GM21381 (cell line): ENCODE results near the gene NLRP9.

ENCODE experiments used
- ATAC-seq: cut with Tn5 transposase; IDR thresholded peaks from one replicate; pipeline ENCODE4 v1.9.1; 2021; ENCODE audit warnings: mild to moderate bottlenecking, moderate library complexity; ENCODE audit not compliant: unreplicated experiment

The NLRP9 gene

GRCh38 chr19:55689411-55690108, 48.6 kb downstream of the NLRP9 start:
- ATAC-seq, result no peak

DNA sequence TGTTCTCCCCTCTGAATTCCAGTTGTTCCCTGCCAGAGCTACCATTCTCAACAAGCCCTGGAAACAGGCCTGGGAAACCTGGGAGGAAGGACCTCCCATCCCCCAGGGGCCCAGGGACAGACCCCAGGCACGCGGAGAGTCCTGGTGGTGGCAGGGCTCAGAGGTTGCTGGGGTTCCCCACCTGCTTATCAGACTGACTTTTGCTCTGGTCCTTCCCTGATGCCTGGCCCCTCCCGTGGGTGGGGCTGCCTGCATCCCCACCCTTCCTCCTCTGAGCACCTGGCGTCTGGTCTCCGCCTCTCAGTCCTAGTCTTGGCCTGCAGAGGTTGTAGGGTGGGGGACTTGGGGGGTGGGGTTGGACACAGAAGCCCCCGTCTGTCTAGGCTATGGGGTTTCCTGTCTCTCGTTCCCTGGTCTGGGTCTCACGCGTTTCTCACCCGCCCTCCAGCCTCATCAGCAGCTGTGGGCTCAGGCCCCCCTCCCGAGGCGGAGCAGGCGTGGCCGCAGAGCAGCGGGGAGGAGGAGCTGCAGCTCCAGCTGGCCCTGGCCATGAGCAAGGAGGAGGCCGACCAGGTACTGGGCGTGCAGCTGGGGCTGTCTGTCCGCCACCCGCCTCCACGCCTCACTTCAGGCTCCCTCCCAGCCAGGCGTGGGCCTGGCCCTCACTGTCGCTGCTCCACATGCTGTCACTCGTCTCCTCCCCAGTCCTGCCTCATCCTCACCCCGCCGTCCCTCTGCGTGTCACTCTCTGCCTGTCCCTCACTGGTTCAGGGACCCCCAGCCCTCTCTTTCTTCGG, 49.6 kb downstream of the NLRP9 start:
- ATAC-seq, result no peak

DNA sequence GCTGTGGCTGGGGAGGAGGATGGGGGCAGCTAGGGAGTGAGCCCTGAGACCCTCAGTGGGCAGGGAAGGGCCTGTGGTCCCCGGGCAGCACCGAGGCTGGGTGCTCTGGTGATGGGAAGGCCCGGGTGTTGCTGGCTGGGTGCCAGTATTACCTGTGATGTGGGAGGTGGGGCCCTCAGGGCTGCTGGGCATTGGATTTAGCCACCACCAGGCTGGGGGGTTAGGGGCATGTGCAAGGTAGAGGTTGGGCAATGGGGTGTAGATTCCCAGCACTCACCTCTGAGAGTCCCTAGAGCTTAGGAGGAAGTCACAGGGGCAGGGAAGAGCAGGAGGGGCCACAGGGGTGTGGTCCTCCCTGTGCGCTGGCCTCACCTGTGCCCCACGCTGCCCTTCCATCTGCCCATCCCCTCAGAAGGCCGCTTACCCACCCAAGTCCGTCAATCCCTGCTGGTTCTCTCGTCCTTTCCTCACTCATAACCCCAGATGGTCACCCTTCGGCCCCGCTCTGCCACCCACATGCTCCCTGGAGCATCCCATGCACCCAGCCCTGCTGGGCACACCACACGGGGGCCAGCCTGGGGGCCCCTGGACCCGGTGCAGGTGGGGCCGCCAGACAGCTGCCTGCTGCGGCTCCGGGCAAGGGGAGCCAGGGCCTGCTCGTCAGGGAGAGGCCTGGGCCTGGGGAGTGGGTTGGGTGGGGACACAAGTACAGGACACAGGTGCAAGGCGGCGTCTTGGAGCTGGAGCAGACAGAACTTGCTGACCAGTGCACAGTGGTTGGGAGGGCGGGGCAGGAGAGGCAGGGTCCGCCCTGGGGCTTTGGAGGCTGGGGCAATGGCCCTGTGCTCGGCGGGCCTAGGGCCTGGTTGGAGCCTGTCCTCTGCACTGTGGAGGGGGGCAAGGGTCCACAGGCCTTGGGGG, 50.7 kb downstream of the NLRP9 start:
- ATAC-seq, result no peak

DNA sequence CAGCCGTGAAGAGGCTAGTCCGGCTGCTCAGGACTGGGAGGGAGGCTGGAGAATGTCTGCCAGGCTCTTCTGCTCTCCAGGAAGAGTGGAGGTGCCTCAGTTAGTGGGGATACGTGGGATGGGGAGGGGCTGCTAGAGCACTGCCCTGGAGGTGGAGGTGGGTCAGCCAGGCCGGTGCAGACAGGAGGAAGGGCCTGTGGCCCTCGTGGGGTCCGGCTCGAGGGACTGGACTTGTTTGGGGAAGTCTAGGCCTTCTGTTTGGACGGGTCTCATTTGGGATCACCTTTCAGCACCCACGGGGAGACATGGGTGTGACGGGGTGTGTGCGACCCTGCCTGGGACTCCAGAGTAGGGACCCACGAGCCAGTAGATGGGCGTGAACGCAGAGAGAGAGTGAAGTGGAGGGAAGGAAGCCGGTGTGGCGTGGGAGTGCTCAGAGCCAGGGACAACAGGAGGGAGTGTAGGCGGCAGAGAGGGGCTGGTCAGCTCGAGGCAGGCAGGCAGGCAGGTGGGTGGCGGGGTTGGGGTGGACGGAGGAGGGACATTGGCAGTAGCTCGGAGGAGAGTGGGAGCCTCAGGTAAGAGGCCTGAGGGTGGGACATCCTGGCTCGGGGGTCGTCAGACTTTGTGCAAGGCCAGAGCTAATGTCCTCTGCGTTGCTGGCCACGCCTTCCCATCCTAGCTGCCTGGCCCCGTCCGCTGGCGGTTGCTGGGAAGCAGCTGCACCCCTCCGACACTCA, 51.7 kb downstream of the NLRP9 start:
- ATAC-seq, result no peak

GRCh38 chr19:55685776-55686175, 52.4 kb downstream of the NLRP9 start:
- no peak for ATAC-seq

- ATAC-seq, result no peak
Observed at GRCh38 chr19:55684946-55685681, 53.1 kb downstream of the NLRP9 start.

DNA sequence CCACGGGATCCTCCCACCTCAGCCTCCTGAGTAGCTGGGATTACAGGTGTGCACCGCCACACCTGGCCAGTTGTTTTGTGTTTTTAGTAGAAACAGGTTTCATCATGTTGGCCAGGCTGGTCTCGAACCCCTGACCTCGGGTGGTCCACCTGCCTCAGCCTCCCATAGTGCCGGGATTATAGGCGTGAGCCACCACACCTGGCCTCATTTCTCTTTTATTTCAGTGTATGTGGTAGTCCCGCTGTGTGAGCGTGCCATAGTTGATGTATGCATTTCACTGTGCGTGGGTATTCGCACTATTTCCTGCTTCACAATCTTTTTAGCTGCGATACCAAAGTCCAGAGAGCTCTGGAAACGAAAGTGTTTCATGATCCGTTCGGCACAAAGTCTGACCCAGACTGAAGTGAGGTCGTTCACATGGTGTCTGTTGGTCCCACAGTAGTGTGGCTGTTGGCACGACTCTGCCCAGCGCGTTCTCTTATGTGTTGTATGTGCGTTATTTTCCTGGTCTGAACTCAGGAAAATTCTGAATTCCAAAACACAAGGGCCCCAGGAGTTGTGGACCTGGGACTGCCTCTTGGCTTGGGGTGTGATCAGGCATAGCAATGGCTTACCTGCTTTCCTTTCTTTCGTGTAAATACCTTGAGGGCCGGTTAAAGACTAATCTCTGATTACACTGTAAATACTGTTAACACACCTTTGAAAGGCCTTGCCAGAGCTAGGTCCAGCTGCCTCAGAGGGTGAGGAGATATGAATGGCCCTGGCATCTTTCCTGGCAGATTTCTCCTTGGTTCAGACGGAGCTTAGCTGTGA, 54.5 kb downstream of the NLRP9 start:
- no peak for ATAC-seq

DNA sequence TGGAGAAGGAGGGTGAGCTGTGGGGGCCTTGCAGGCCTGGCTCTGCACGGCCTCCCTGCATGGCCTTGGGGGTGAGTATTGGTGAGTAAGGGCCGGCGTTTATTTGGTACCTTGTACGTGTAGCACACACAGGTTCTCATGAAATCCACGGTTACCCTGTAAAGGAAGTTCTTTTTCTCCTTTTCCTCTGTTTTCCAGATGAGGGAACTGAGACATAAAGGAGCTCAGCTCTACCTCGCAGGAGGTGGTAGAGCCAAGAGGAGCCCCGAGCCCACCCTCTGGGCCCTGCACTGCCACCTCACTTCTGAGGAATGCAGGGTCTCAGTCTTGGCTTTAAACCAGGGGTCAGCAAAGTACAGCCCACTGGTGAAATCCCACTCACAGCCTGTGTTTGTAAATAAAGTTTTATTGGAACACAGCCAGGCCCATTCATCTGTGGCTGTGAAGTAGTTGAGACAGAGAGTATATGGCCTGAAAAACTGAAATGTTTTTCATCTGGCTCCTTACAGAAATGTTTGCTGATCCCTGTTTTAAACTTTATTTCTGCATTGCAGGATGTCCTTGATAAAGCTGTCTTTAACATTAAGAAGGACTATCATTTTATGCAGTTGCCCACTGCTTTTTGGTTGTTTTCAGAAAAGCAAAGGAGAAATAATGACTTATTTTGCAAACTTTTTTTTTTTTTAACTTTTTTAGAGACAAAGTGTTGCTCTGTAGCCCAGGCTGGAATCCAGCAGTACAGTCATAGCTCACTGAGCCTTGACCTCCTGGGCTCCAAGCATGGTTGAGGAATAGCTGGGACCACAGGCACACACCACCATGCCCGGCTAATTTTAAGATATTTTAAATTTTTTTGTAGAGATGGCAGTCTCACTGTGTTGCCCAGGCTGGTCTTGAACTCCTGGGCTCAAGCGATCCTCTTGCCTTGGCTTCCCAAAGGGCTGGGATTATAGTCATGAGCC, 56.8 kb downstream of the NLRP9 start:
- no peak for ATAC-seq

- ATAC-seq, result no peak
Observed at GRCh38 chr19:55680339-55681130, 57.7 kb downstream of the NLRP9 start.

DNA sequence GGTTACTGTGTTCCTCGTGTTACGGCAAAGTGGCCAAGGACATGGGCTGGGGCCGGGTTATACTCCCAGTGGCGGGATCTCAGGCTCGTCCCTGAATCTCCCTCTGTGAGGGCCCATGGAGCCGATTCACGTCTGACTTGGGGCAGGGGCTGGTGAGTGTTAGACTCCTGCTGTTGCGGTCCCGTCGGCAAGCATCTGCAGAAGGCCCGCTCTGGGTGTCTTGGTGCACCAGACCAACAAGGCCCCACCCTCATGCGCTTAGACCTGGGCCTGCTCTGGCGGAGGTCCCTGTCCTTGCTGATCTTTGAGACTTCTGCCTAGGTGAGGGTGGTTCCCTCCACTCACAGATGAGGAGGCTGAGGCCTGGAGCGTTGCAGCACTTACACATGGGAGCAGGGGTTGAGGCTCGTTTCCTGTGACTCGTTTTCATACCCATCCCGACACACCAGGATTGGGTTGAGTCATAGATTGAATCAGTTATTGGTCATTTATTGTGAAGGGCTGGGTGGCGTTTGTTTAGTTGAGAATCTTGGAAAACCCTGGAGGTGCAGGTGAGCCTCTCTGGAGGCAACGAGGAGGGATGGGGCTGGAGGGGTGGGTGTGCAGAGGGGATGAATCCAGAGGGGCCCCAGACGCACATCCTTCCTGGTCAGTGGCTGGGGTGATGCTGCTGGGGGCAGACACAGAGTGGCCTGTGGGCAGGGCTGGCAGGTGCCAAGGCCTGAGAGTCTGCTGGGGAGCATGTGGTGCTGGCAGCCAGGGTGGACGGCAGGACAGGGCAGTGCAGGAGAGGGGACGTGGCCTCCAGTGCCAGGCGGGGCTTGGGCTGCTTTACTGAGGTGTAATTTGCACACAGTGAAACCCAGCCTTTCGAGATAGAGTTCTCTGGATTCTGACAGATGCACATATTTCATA, 58.6 kb downstream of the NLRP9 start:
- no peak for ATAC-seq

DNA sequence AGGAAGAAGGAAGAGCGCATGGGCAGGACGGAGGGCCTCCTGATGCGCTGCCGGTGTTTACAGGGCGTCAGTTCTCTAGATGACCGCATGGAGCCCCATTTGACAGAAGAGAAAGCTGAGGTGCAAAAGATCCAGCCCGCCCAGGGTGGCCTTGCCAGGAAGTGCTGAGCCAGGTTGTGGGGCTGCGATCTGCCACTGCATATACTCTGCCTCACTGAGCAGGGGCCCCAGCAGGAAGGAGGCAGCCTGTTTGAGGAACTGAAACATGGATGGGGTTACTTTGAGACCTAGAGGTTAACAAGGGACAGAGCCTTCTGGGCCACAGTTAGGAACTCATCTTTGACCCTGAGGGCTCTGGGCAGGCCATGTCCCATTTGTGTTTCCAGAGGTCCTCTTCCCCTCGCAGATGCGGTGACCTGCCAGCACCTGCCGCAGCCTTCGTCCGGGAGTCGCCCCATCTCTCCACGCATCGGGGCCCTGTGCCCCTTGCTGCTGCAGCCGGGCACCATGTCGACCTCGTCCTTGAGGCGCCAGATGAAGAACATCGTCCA, 60.0 kb downstream of the NLRP9 start:
- ATAC-seq, result peak; percentile 73

DNA sequence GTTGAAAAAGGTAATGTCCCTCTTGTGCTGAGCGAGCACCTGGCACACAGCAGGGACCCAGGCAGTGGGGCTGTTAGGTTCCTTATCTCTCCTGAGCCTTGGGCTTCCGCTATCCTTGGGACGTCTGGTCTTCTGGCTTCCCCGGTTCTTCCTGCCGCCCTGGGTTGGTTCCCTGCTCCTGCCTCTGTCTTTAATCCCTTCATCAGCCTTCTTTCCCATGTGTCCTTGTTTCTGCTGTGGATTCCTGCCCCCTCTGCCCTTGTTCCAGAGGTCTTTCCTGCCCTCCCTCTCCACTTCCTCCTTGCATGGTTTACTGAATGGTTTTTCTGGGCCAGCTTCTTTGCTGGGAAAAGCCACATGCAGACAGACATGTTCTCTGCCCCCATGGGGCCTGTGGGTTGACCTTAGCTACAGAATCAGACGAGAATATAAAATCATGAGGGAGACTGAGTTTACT, 60.6 kb downstream of the NLRP9 start:
- ATAC-seq, result no peak

- no peak for ATAC-seq
Observed at GRCh38 chr19:55676889-55677505, 61.2 kb downstream of the NLRP9 start.

GRCh38 chr19:55676383-55676782, 61.8 kb downstream of the NLRP9 start:
- no peak for ATAC-seq

DNA sequence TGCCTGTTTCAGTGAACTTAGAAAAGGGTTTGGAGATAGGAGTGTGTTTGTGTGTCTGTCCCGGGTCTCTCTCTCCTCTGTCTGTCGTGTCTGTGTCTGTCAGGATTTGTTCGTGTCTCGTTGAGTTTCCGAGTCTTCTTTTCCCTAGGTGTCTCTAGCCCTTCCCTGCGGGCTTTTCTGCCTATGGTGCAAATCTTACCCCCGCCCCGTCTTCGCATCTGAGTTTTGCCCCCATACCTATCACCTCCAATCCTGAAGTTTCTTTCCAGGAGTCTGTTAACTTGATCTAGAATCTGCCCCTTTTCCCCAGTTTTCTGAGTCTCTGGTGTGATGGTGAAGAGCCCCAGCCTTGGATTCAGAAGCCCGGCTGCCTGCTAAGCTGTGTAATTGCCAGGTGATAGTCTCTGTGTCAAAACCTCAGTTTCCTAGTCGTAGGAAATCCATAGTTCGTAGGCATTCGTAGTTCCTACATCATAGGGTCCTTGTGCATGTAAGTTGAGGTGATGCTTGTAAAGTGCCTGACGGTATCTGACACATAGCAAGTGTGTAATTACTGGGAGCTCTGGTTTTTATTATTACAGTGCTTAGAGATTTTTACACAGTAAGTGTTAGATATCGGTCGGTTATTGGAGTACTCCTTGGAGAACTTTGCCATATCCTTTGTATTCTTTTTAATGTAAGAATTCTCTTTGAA, 62.4 kb downstream of the NLRP9 start:
- ATAC-seq, result no peak
